GM19438 (cell line): Measurements from ENCODE around the gene VSIG10L2.
"Not testable (repeated sequence)": the region's sequence is repeated elsewhere in the genome, so short reads cannot be mapped to it uniquely, and the experiment has no call there.

ENCODE experiments used
- ATAC-seq: cut with Tn5 transposase; IDR thresholded peaks from one replicate; pipeline ENCODE4 v1.9.1; 2021; ENCODE audit warnings: low read depth; ENCODE audit not compliant: unreplicated experiment

The VSIG10L2 gene

GRCh38 chr11:125957618-125958332 lies 11.9 kb downstream of the VSIG10L2 start:
- no peak for ATAC-seq

- no peak for ATAC-seq
These were observed 13.1 kb downstream of the VSIG10L2 start for GRCh38 chr11:125958872-125959400.

- ATAC-seq, result no peak
These were observed 13.7 kb downstream of the VSIG10L2 start for GRCh38 chr11:125959511-125959910.

- no peak for ATAC-seq
These were observed 14.1 kb downstream of the VSIG10L2 start for GRCh38 chr11:125959931-125960330.

GRCh38 chr11:125960771-125961170 lies 14.9 kb downstream of the VSIG10L2 start:
- ATAC-seq, result no peak

- no peak for ATAC-seq
These were observed 21.7 kb downstream of the VSIG10L2 start for GRCh38 chr11:125967515-125967914.

- ATAC-seq, result no peak
These were observed 22.5 kb downstream of the VSIG10L2 start for GRCh38 chr11:125968354-125968753.

- no peak for ATAC-seq
These were observed 25.8 kb downstream of the VSIG10L2 start for GRCh38 chr11:125971618-125972017.

GRCh38 chr11:125974284-125974683 lies 28.4 kb downstream of the VSIG10L2 start:
- ATAC-seq, result no peak

- ATAC-seq, result no peak
These were observed 29.8 kb downstream of the VSIG10L2 start for GRCh38 chr11:125975634-125976033.

- ATAC-seq, result no peak
These were observed 30.3 kb downstream of the VSIG10L2 start for GRCh38 chr11:125976156-125976555.

GRCh38 chr11:125977333-125977732 lies 31.5 kb downstream of the VSIG10L2 start:
- no peak for ATAC-seq

GRCh38 chr11:125978181-125978716 lies 32.4 kb downstream of the VSIG10L2 start:
- ATAC-seq, result no peak

GRCh38 chr11:125978778-125979407 lies 33.0 kb downstream of the VSIG10L2 start:
- no peak for ATAC-seq

- no peak for ATAC-seq
These were observed 33.7 kb downstream of the VSIG10L2 start for GRCh38 chr11:125979511-125979910.

- no peak for ATAC-seq
These were observed 34.6 kb downstream of the VSIG10L2 start for GRCh38 chr11:125980436-125980835.

GRCh38 chr11:125982348-125982730 lies 36.5 kb downstream of the VSIG10L2 start:
- ATAC-seq, result no peak

- ATAC-seq, result not testable (repeated sequence)
These were observed 40.1 kb downstream of the VSIG10L2 start for GRCh38 chr11:125985956-125986355.

- ATAC-seq, result no peak
These were observed 41.3 kb downstream of the VSIG10L2 start for GRCh38 chr11:125987066-125987641.

GRCh38 chr11:125990244-125990643 lies 44.4 kb downstream of the VSIG10L2 start:
- no peak for ATAC-seq

- no peak for ATAC-seq
These were observed 47.0 kb downstream of the VSIG10L2 start for GRCh38 chr11:125992893-125993292.
